GM06990 (cell line): Measurements from ENCODE around the gene ALPK3.

Experiments
- DNase-seq: peaks from one replicate; pipeline ENCODE4 v3.0.0-alpha.2; 2011; ENCODE audit not compliant: insufficient read length; ENCODE audit errors: extremely low read depth
- H3K27me3 ChIP-seq: replicated peaks from 2 replicates; pipeline ENCODE4 v1.6.0; 2011; ENCODE audit warnings: low read length; ENCODE audit not compliant: control insufficient read depth, insufficient read depth
- H3K36me3 ChIP-seq: 2 replicates; pipeline ENCODE4 v1.5.1; 2011; ENCODE audit warnings: low read length; ENCODE audit not compliant: control insufficient read depth, insufficient read depth
- H3K4me3 ChIP-seq: replicated peaks from 2 replicates; pipeline ENCODE4 v1.5.1; 2011; ENCODE audit warnings: low read depth, mild to moderate bottlenecking, control low read depth, low read length
- TF ChIP-seq, protein P1 (sequence below): IDR thresholded peaks from 2 replicates; pipeline ENCODE4 v1.5.1; 2011; ENCODE audit warnings: low read length, control low read depth, mild to moderate bottlenecking, inconsistent platforms; ENCODE audit not compliant: insufficient read depth, poor library complexity, severe bottlenecking

ALPK3 gene

DNA sequence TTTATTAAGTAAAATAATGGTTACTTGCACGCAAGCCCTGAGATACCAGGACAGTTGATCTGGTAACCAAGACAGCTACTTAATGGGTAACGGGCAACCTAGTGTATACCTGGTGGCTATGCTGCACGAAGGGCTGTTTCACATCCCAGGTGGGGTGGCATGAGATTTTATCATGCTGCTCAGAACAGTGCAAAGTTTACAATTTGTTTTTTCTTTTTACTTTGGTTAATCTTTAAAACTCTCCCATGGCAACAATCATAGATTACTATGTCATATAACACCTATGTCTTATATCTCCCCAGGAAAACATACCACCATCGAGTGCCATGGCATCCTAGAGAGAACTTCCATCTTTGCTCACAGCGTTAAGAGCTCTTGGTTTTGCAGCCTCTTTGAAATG lies 35.1 kb downstream of the ALPK3 start:
- TF ChIP-seq, protein P1, sequence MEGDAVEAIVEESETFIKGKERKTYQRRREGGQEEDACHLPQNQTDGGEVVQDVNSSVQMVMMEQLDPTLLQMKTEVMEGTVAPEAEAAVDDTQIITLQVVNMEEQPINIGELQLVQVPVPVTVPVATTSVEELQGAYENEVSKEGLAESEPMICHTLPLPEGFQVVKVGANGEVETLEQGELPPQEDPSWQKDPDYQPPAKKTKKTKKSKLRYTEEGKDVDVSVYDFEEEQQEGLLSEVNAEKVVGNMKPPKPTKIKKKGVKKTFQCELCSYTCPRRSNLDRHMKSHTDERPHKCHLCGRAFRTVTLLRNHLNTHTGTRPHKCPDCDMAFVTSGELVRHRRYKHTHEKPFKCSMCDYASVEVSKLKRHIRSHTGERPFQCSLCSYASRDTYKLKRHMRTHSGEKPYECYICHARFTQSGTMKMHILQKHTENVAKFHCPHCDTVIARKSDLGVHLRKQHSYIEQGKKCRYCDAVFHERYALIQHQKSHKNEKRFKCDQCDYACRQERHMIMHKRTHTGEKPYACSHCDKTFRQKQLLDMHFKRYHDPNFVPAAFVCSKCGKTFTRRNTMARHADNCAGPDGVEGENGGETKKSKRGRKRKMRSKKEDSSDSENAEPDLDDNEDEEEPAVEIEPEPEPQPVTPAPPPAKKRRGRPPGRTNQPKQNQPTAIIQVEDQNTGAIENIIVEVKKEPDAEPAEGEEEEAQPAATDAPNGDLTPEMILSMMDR = no peak
- H3K36me3 ChIP-seq = no peaks in the 10 kb centered on the region
- DNase-seq = no peak
- H3K4me3 ChIP-seq = no peak overlapping the region
- H3K27me3 ChIP-seq = no peaks in the 10 kb centered on the region; the same call in 1 of the 2 replicates

- DNase-seq = no peak
- H3K36me3 ChIP-seq = no peaks in the 10 kb centered on the region
- TF ChIP-seq, protein P1 = no peak
- no peak overlapping the region for H3K4me3 ChIP-seq
- no peaks in the 10 kb centered on the region; the same call in 1 of the 2 replicates for H3K27me3 ChIP-seq
Observed at GRCh38 chr15:84855136-84855535, 38.0 kb downstream of the ALPK3 start.

DNA sequence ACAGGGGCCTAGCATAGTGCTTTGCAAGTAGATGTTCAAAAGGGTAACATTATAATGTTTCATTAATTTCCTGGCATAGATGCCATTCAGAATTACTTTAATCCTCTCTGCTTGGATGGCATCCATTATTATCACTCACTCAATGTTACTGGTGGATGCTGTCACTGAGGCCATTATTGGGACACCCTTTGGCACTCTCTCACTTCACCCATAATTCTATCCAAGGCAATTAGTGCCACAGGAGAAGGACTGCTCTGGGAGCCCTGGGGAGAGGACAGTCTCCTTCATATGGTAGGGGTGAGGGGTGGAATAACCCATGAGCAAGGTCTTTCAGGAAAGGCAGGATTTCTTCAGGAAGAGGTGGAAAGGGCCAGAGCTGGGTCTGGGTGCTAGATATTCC lies 38.6 kb downstream of the ALPK3 start:
- no peaks in the 10 kb centered on the region; the same call in 1 of the 2 replicates for H3K27me3 ChIP-seq
- DNase-seq = no peak
- TF ChIP-seq, protein P1 = no peak
- no peak overlapping the region for H3K4me3 ChIP-seq
- no peaks in the 10 kb centered on the region for H3K36me3 ChIP-seq

DNA sequence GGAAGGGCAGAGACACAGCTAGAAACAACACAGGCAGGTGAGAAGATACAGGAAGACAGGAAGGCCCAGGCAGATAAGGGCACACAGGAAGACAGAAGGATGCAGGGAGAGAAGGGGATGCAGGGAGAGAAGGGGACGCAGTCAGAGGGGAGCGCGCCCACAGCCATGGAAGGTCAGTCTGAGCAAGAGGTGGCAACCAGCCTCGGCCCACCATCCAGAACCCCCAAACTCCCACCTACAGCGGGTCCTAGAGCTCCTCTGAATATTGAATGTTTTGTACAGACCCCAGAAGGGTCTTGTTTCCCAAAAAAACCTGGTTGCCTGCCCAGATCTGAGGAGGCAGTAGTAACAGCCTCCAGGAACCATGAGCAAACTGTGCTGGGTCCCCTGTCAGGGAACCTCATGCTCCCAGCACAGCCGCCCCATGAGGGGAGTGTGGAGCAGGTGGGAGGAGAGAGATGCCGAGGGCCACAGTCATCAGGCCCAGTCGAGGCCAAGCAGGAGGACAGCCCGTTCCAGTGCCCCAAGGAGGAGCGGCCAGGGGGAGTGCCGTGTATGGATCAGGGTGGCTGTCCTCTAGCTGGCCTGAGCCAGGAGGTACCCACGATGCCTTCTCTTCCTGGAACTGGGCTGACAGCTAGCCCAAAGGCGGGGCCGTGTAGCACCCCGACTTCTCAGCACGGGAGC lies 39.7 kb downstream of the ALPK3 start:
- Histone ChIP-seq H3K27me3 (no peaks in the 10 kb centered on the region; the same call in 1 of the 2 replicates), H3K36me3 (no peaks in the 10 kb centered on the region), H3K4me3 (no peak overlapping the region)
- TF ChIP-seq, protein P1 = no peak
- DNase-seq = no peak

- TF ChIP-seq, protein P1 = no peak
- DNase-seq = no peak
- no peak overlapping the region for H3K4me3 ChIP-seq
- no peaks in the 10 kb centered on the region; the same call in 1 of the 2 replicates for H3K27me3 ChIP-seq
- H3K36me3 ChIP-seq = no peaks in the 10 kb centered on the region
Observed at GRCh38 chr15:84857418-84858004, 40.4 kb downstream of the ALPK3 start.
